KBM-7 (cell line): ENCODE results near the gene SYTL1.

Source experiments
- DNase-seq: peaks from one replicate; pipeline ENCODE4 v3.0.0-alpha.2; 2015
- in situ Hi-C: fragments of 300-500 bp; cut with MboI; formaldehyde crosslinking; loops from 2 replicates; pipeline ENCODE4 v1.14.3; 2020; ENCODE audit warnings: low sequenced_read_pairs, low pct_unique_long_range_greater_than_20kb, mixed read lengths

The SYTL1 gene

GRCh38 chr1:27397110-27397509 is 55.3 kb downstream of the SYTL1 start:
- in situ Hi-C loops, result loop anchor here (25.0 kb wide), 1 partner anchor 285 kb away; no protein-coding TSS in a partner anchor

DNA sequence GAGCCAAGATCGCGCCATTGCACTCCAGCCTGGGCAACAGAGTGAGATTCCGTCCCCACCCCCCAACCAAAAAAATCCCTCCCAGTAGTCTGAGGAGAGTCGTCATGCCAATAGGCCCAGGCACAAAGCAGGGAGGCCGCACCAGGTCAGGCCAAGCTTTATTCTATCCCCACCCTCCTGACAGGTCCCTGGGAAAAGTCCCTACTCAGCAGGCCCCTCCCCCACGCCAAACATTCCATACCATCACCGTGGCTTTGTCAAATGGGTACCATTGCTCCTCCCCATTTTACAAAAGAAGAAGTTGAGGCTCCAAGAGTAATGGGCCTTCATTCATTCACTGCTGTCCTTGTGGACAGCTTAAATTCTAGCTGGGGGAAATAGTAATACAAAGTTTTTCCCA is 55.9 kb downstream of the SYTL1 start:
- in situ Hi-C loops, result loop anchor here (25.0 kb wide), 1 partner anchor 285 kb away; no protein-coding TSS in a partner anchor
- DNase-seq, result no peak

More at GRCh38 chr1:27397110-27397509, 55.3 kb downstream of the SYTL1 start:
- DNase-seq, result no peak

GRCh38 chr1:27398405-27399149 is 56.8 kb downstream of the SYTL1 start:
- in situ Hi-C loops, result loop anchor here (25.0 kb wide), 1 partner anchor 286 kb away; no protein-coding TSS in a partner anchor

DNA sequence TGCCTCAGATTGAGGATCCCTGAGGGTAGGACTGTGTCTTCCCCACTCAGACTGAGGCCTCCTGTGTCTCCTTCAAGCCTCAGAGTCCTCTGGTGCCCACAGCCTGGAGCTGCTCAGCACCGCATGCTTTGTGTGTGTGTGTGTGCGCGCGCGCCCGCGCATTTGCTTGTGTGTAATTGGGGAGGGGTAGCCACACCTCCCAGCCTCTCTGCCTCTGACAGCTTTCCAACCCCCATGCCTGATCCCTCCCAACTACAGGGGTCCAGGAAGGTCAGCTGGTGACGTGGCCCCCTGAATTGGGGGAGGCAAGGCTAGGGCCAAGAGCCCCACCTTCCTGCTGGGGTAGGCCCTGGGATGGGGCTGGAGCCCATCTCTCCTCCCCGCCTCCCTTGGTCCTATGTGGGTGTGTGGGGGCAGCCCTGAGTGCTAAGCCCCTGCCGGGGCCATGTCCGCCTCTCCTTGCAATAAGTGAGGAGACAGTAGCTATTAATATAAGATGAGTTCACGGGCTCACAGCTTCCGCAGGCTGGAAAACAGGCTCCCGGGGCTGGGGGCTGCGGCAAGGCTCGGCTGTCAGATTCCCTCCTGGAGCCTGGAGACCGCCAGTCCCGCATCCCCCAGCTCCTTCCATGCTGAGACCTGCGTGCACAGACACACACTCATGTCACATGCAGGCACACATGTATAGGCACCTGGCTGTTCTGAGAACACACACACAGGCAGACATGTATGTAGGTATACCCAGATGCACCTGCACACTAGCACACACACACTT is 57.6 kb downstream of the SYTL1 start:
- in situ Hi-C loops, result loop anchor here (25.0 kb wide), 1 partner anchor 287 kb away; no protein-coding TSS in a partner anchor
- DNase-seq, result no peak

More at GRCh38 chr1:27398405-27399149, 56.8 kb downstream of the SYTL1 start:
- DNase-seq, result no peak

DNA sequence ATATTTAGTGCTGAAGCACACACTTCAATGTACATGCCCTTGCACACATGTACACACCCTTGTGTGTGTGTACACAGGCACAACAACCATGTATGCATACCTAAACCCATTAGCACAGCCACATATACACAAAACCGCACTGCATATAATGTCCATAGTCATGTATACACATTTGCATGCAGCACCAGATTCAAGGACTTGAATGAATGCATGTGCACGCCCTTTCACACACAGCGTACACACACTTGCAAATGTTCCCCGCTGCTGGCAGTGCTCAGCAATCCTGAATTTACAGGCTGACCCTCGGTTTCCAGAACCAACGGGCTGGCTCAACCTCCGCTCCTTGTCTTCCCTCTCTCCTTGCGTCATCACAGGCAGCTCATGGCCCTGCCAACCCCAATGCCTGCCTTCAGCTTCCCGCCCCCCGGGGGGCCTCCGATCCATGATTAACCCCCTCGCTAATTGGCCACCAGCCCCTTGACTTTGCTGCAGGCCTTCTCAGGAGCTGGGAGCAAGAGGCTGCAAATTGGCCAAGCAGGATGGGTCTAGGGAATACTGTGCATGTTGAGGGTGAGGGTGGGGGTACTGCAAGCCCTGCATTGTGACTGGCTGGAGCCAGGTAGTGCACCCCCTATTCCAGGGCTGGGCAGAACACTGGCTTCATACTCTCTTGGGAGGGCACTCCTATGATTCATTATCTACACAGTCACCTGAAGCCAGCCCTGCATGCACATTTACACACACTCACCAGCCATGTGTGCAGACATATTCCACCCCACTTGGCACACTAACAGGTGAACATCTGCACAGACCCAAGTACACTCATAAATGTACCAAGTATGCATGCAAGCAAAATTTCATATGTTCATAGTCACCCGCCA is 58.5 kb downstream of the SYTL1 start:
- no peak for DNase-seq
- in situ Hi-C loops, result no loop called here

GRCh38 chr1:27400963-27401341 is 59.1 kb downstream of the SYTL1 start:
- no peak for DNase-seq
- in situ Hi-C loops, result no loop called here

GRCh38 chr1:27402349-27402754 is 60.5 kb downstream of the SYTL1 start:
- DNase-seq, result peak; percentile 65
- in situ Hi-C loops, result no loop called here

DNA sequence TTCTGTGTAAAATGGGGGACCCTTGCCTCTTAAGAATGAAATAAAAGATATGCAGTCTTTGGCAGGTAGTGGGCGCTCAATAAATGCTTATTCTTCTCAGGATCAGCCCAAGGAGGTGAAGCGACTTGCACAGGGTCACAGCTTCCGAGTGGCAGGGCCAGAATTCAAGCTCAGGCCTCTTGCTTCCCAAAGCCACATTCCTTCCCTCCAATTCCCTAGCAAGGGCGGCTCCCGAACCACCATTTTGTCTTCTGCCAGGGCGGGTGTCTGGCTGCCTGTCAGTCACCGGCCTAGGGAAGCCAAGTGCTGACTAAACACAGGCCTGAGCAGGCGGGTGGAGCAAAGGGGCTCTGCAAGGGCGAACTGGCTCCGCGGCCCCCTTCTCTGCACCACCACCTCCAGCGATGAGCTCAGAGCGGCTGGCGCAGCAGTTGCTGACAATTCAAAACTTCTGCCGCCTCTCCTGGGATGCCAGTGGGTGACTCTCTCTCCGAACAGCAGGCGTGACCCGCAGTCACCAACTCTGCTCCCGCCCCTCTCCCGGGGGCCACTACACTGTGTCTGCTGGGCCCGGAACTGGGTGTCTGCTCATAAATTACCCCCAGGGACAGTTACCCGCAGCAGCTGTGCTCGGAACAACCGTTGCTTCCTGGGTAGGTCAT is 61.4 kb downstream of the SYTL1 start:
- DNase-seq, result peak; percentile 28
- in situ Hi-C loops, result no loop called here
